Breast epithelium (tissue), 4 donors: ENCODE data around the gene RNF111. TPM values are rescaled to one million over a fixed set of nuclear protein-coding genes. Genes with fewer than 3 reads are reported as not detected.
A peak's percentile ranks its signal among the peaks of the same experiment; 100 is the strongest.
"Not testable (repeated sequence)": the region's sequence is repeated elsewhere in the genome, so short reads cannot be mapped to it uniquely, and the experiment has no call there.

ENCODE experiments used
- DNase-seq, 2 donors: peaks; one replicate each; pipeline ENCODE4 v3.0.0-alpha.2; 2019; ENCODE audit warnings: low spot score in 2 of 2
- H3K27ac ChIP-seq, 2 donors: fragments of 200-600 bp; sonication (generic) in 1 of 2; one replicate each; pipeline ENCODE4 v1.5.1; 2016 to 2019; ENCODE audit warnings: mild to moderate bottlenecking in 1 of 2
- H3K27me3 ChIP-seq, 2 donors: fragments of 200-600 bp; sonication (generic) in 1 of 2; one replicate each; pipeline versions ENCODE4 v1.5.1 to v1.6.0; 2017 to 2019; ENCODE audit warnings: control low read depth in 1 of 2, mild to moderate bottlenecking in 1 of 2
- H3K36me3 ChIP-seq: fragments of 200-600 bp; one replicate; pipeline ENCODE4 v1.5.1; 2019
- H3K4me1 ChIP-seq, 2 donors: fragments of 200-600 bp; sonication (generic); one replicate each; pipeline ENCODE4 v1.5.1; 2016 to 2019; ENCODE audit warnings: control low read depth in 1 of 2
- H3K4me3 ChIP-seq, 3 donors: fragments of 200-600 bp; sonication (generic); 1 replicate in 2 of 3; 2 replicates in 1 of 3; pipeline ENCODE4 v1.5.1; 2016 to 2019; ENCODE audit warnings: mild to moderate bottlenecking in 3 of 3, moderate library complexity in 2 of 3
- H3K9me3 ChIP-seq, 2 donors: fragments of 200-600 bp; sonication (generic) in 1 of 2; one replicate each; pipeline ENCODE4 v1.5.1; 2016 to 2019; ENCODE audit warnings: control low read depth in 1 of 2
- CTCF ChIP-seq, 3 donors: fragments of 450-650 bp; IDR thresholded peaks; one replicate each; pipeline ENCODE4 v1.5.1; 2016 to 2017; ENCODE audit warnings: antibody characterized with exemption in 3 of 3, mild to moderate bottlenecking in 3 of 3, moderate library complexity in 3 of 3
- POLR2A ChIP-seq: fragments of 450-650 bp; IDR thresholded peaks from one replicate; pipeline ENCODE4 v1.6.1; 2016; ENCODE audit warnings: antibody characterized with exemption, mild to moderate bottlenecking, moderate library complexity
- POLR2AphosphoS5 ChIP-seq, 3 donors: sonication (generic); formaldehyde crosslinking; IDR thresholded peaks; one replicate each; pipeline ENCODE4 v1.6.1; 2017; ENCODE audit warnings: antibody characterized with exemption in 3 of 3
- intact Hi-C: fragments of 100-400 bp; cut with DNase I; formaldehyde crosslinking; loops from one replicate; pipeline ENCODE4 v1.15.1; 2023; ENCODE audit warnings: low total_unique reads
- total RNA-seq, 3 donors: library from RNA; depleted of rRNA; stranded (reverse); fragments of >200 nt; gene quantifications; one replicate each; pipeline ENCODE4 v1.1.0, GENCODE V29; 2016

RNF111 gene
- total RNA-seq, 3 donors from 2014 or later = 18.4 to 36.9 (median 27.9) TPM

DNA sequence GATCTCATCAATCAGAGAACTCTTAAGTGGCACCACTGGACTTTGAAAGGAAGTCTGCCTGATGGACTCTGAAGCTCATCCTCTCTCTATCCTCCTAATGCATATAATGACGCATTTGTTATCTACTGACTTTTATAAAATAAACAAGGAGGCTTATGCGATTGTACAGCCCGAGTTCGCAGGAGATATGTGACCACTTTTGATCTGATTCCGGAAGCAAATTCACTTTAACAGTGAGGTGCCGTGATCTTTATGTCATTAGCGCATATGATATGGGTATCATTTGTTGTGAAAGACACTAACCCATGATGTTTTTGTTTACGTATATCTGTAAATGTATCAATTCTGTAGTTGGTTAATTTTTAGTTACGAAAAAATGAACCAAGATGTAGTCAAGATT is 427 bp upstream of the RNF111 start:
- intact Hi-C loops = no loop called here
- TF ChIP-seq CTCF (IDR thresholded peaks at IDR 0.05) = no peak
- Histone ChIP-seq H3K4me3 (peak overlapping the region; percentile 76 to 96 (median 88)), H3K4me1 (no peaks in the 10 kb centered on the region), H3K9me3 (no peaks in the 10 kb centered on the region), H3K27ac (peak overlapping the region; percentile 94 to 95), H3K27me3 (no peaks in the 10 kb centered on the region), H3K36me3 (no peaks in the 10 kb centered on the region)
- DNase-seq = no peak

GRCh38 chr15:58988006-58988785 is 733 bp downstream of the RNF111 start:
- DNase-seq = peak in 1 of 2 donors; percentile 59
- Histone ChIP-seq H3K4me1 (no peaks in the 10 kb centered on the region), H3K4me3 (peak overlapping the region; percentile 76 to 96 (median 88)), H3K36me3 (no peaks in the 10 kb centered on the region), H3K9me3 (no peaks in the 10 kb centered on the region), H3K27me3 (no peaks in the 10 kb centered on the region), H3K27ac (peak overlapping the region; percentile 94 to 95)
- intact Hi-C loops = no loop called here
- no peak for TF ChIP-seq POLR2A
- peak in 1 of 3 donors; percentile 1 for TF ChIP-seq CTCF (IDR thresholded peaks at IDR 0.05)

- DNase-seq = no peak
- Histone ChIP-seq H3K4me3 (no peak overlapping the region), H3K9me3 (no peaks in the 10 kb centered on the region), H3K27me3 (no peaks in the 10 kb centered on the region), H3K27ac (no peak overlapping the region), H3K4me1 (no peaks in the 10 kb centered on the region), H3K36me3 (no peaks in the 10 kb centered on the region)
- intact Hi-C loops = no loop called here
- TF ChIP-seq CTCF (IDR thresholded peaks at IDR 0.05) (no peak), POLR2AphosphoS5 (IDR thresholded peaks at IDR 0.05) (no peak), POLR2A (no peak)
These were observed 4.7 kb downstream of the RNF111 start for GRCh38 chr15:58992181-58992580.

- H3K27me3 ChIP-seq = no peaks in the 10 kb centered on the region
- TF ChIP-seq POLR2AphosphoS5 (IDR thresholded peaks at IDR 0.05) (no peak), POLR2A (no peak), CTCF (IDR thresholded peaks at IDR 0.05) (no peak)
- H3K4me3 ChIP-seq = no peak overlapping the region
- no peak overlapping the region for H3K27ac ChIP-seq
- no peaks in the 10 kb centered on the region for H3K9me3 ChIP-seq
- DNase-seq = no peak
- no peaks in the 10 kb centered on the region for H3K36me3 ChIP-seq
- intact Hi-C loops = no loop called here
- H3K4me1 ChIP-seq = no peaks in the 10 kb centered on the region
These were observed 7.5 kb downstream of the RNF111 start for GRCh38 chr15:58994906-58995453.

DNA sequence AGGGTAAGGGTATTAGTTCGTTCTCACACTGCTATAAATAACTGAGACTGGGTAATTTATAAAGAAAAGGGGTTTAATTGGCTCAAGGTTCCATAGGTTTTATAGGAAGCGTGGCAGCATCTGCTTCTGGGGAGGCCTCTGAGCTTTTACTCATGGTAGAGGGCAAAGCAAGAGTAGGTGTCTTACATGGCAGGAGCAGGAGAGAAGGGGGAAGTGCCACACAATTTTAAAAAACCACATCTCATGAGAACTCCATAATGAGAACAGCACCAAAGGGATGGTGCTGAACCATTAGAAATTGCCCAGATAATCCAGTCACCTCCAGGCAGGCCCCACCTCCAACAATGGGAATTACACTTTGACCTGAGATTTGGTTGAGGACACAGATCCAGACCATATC is 12.2 kb downstream of the RNF111 start:
- Histone ChIP-seq H3K27me3 (no peaks in the 10 kb centered on the region), H3K4me1 (no peaks in the 10 kb centered on the region), H3K36me3 (no peaks in the 10 kb centered on the region), H3K4me3 (no peak overlapping the region), H3K27ac (no peak overlapping the region), H3K9me3 (no peaks in the 10 kb centered on the region)
- TF ChIP-seq CTCF (IDR thresholded peaks at IDR 0.05) (no peak), POLR2A (no peak), POLR2AphosphoS5 (IDR thresholded peaks at IDR 0.05) (no peak)
- no peak for DNase-seq
- intact Hi-C loops = no loop called here

GRCh38 chr15:59000251-59000650 is 12.8 kb downstream of the RNF111 start:
- H3K36me3 ChIP-seq, H3K27me3 ChIP-seq: not testable (repeated sequence)

More at GRCh38 chr15:59000251-59000650, 12.8 kb downstream of the RNF111 start:
- intact Hi-C loops, H3K9me3 ChIP-seq, DNase-seq, H3K27ac ChIP-seq, H3K4me3 ChIP-seq, H3K4me1 ChIP-seq: not testable (repeated sequence)
